Activated naive CD8-positive, alpha-beta T cell treated with anti-CD3 and anti-CD28 coated beads, Interleukin-2, amount 50 U/mL, for 16 hours (primary cell): Measurements from ENCODE around the gene CYSRT1.

Experiments used
- DNase-seq: peaks from one replicate; pipeline ENCODE4 v3.0.0-alpha.2; 2020; ENCODE audit warnings: low read depth, low spot score

Gene CYSRT1

GRCh38 chr9:137270929-137271695 lies 46.1 kb downstream of the CYSRT1 start:
- DNase-seq, result no peak

GRCh38 chr9:137271696-137272076 lies 46.7 kb downstream of the CYSRT1 start:
- no peak for DNase-seq

GRCh38 chr9:137272241-137273094 lies 47.5 kb downstream of the CYSRT1 start:
- DNase-seq, result no peak

- DNase-seq, result no peak
Observed at GRCh38 chr9:137273095-137273490, 48.1 kb downstream of the CYSRT1 start.

GRCh38 chr9:137273611-137274320 lies 48.8 kb downstream of the CYSRT1 start:
- no peak for DNase-seq

GRCh38 chr9:137275203-137275587 lies 50.2 kb downstream of the CYSRT1 start:
- DNase-seq, result no peak
